A549 (cell line): ENCODE measurements around the gene PLCB3. TPM values are rescaled to one million over a fixed set of nuclear protein-coding genes. Genes with fewer than 3 reads are reported as not detected.

Source experiments
- ATAC-seq, 2 experiments: fragments of 200-7000 bp in 1 of 2; fragments of >200 bp in 1 of 2; cut with Nextera tagmentation in 1 of 2; cut with Tn5 transposase in 1 of 2; 3 replicates each; pipeline versions ENCODE4 v1.8.0 to v1.9.1; 2018 to 2020; ENCODE audit warnings: mild to moderate bottlenecking in 1 of 2, moderate library complexity in 1 of 2
- CTCF ChIA-PET: fragments of 300-600 bp; sonication (Branson Sonifier 250); formaldehyde crosslinking; extraction: SDS; loops from one replicate; lab custom pipeline; 2021; ENCODE audit warnings: antibody characterized with exemption, inconsistent platforms; lab: Yijun Ruan, JAX
- POLR2A ChIA-PET: fragments of 350-600 bp; formaldehyde crosslinking; extraction: SDS; loops from one replicate; lab custom pipeline; 2021; ENCODE audit warnings: antibody characterized with exemption, inconsistent platforms; lab: Yijun Ruan, JAX
- DNase-seq, 2 experiments: peaks; one replicate each; pipeline versions ENCODE4 v3.0.0 to v3.0.0-alpha.2; 2011 to 2016; ENCODE audit warnings: low read depth in 1 of 2, low spot score in 1 of 2
- FAIRE-seq: peaks from 2 replicates; lab custom pipeline; 2011; peaks lifted over from hg19 to GRCh38; lab: Jason Lieb, UNC
- H3K27ac ChIP-seq, 2 experiments: fragments of >200 bp; sonication (Bioruptor Twin); formaldehyde crosslinking; 3 replicates each; pipeline ENCODE4 v1.5.1; 2016 to 2017
- H3K4me1 ChIP-seq: fragments of >200 bp; sonication (Bioruptor Twin); formaldehyde crosslinking; 3 replicates; pipeline ENCODE4 v1.6.1; 2016
- H3K4me2 ChIP-seq: fragments of >200 bp; sonication (Bioruptor Twin); formaldehyde crosslinking; 3 replicates; pipeline ENCODE4 v1.6.1; 2016
- H3K4me3 ChIP-seq: fragments of >200 bp; sonication (Bioruptor Twin); formaldehyde crosslinking; 3 replicates; pipeline ENCODE4 v1.5.1; 2016
- H3K9me3 ChIP-seq: fragments of >200 bp; sonication (Bioruptor Twin); formaldehyde crosslinking; 3 replicates; pipeline ENCODE4 v1.6.1; 2016
- CTCF ChIP-seq: fragments of >200 bp; sonication (Bioruptor Twin); formaldehyde crosslinking; IDR thresholded peaks from 3 replicates; pipeline ENCODE4 v1.5.1; 2016
- EP300 ChIP-seq, 2 experiments: fragments of >200 bp; sonication (Bioruptor Twin); formaldehyde crosslinking; IDR thresholded peaks; 2 replicates in 1 of 2; 3 replicates in 1 of 2; pipeline ENCODE4 v1.6.1; 2016 to 2017
- FOSL2 ChIP-seq, 2 experiments: fragments of 450-650 bp in 1 of 2; fragments of >200 bp in 1 of 2; sonication (Bioruptor Twin) in 1 of 2; formaldehyde crosslinking; IDR thresholded peaks; 2 replicates each; pipeline versions ENCODE4 v1.5.0 to v1.6.1; 2016 to 2020; ENCODE audit warnings: mild to moderate bottlenecking in 1 of 2, moderate library complexity in 1 of 2
- GATA3 ChIP-seq: IDR thresholded peaks from 2 replicates; pipeline ENCODE4 v1.6.1; 2012; ENCODE audit warnings: borderline replicate concordance
- HOXB13 ChIP-seq: fragments of 250-450 bp; sonication (Bioruptor Pico); IDR thresholded peaks from 2 replicates; pipeline ENCODE4 v1.5.0; 2020; ENCODE audit warnings: low read depth, mild to moderate bottlenecking, moderate library complexity
- JUN ChIP-seq, 2 experiments: fragments of >200 bp; sonication (Bioruptor Twin); formaldehyde crosslinking; IDR thresholded peaks; 2 replicates in 1 of 2; 3 replicates in 1 of 2; pipeline ENCODE4 v1.6.1; 2016 to 2017
- KDM5A ChIP-seq: fragments of 200-600 bp; sonication (generic); IDR thresholded peaks from 2 replicates; pipeline ENCODE4 v1.6.1; 2016; ENCODE audit warnings: antibody characterized with exemption, mild to moderate bottlenecking
- MAZ ChIP-seq: fragments of 150-350 bp; IDR thresholded peaks from 2 replicates; pipeline ENCODE4 v1.6.1; 2014; ENCODE audit warnings: antibody characterized with exemption, low read depth, low read length, borderline replicate concordance
- NPAS2 ChIP-seq: fragments of 250-450 bp; sonication (Bioruptor Pico); IDR thresholded peaks from 2 replicates; pipeline ENCODE4 v1.8.0; 2022; ENCODE audit warnings: mild to moderate bottlenecking, moderate library complexity, borderline replicate concordance
- NR3C1 ChIP-seq: fragments of >200 bp; sonication (Bioruptor Twin); formaldehyde crosslinking; IDR thresholded peaks from 3 replicates; pipeline ENCODE4 v1.6.1; 2017
- ZC3H11A ChIP-seq: fragments of 450-650 bp; IDR thresholded peaks from 2 replicates; pipeline ENCODE4 v1.6.1; 2014; ENCODE audit warnings: antibody characterized with exemption, mild to moderate bottlenecking
- ZFP36 ChIP-seq: fragments of 450-650 bp; IDR thresholded peaks from 2 replicates; pipeline ENCODE4 v1.6.1; 2014; ENCODE audit warnings: borderline replicate concordance; ENCODE audit not compliant: partially characterized antibody
- ZSCAN20 ChIP-seq: fragments of 250-450 bp; sonication (Bioruptor Pico); IDR thresholded peaks from 2 replicates; pipeline ENCODE4 v1.8.0; 2022; ENCODE audit warnings: mild to moderate bottlenecking, moderate library complexity
- WGBS: methylation state at CpG from one replicate; pipeline ENCODE4 v1.1.6; 2017; ENCODE audit errors: missing lambda C conversion rate; 5-methylcytosine and 5-hydroxymethylcytosine counted together
- polyA plus RNA-seq, 4 experiments: library from polyadenylated mRNA; depleted of rRNA in 3 of 4; stranded (reverse); fragments of >200 nt; fragmentation: RNase III in 1 of 4; extraction: RNeasy Plus Mini Kit Qiagen cat#74134 plus additional on column Dnase treatment in 1 of 4; gene quantifications; 2 replicates in 3 of 4; 3 replicates in 1 of 4; pipeline ENCODE4 v1.2.3, GENCODE V29; 2011 to 2017
- TF ChIP-seq, protein P1 (sequence below): fragments of 250-450 bp; sonication (Bioruptor Pico); IDR thresholded peaks from 2 replicates; pipeline ENCODE4 v1.5.0; 2020; ENCODE audit warnings: low read depth, mild to moderate bottlenecking, moderate library complexity
- TF ChIP-seq, protein P2 (sequence below): fragments of 450-650 bp; IDR thresholded peaks from 2 replicates; pipeline ENCODE4 v1.6.1; 2014; ENCODE audit warnings: antibody characterized with exemption

PLCB3 gene
- polyA plus RNA-seq, 2 of the 4 experiments (the other 2 are of a cell fraction) = 8.8 to 21.2 TPM

DNA sequence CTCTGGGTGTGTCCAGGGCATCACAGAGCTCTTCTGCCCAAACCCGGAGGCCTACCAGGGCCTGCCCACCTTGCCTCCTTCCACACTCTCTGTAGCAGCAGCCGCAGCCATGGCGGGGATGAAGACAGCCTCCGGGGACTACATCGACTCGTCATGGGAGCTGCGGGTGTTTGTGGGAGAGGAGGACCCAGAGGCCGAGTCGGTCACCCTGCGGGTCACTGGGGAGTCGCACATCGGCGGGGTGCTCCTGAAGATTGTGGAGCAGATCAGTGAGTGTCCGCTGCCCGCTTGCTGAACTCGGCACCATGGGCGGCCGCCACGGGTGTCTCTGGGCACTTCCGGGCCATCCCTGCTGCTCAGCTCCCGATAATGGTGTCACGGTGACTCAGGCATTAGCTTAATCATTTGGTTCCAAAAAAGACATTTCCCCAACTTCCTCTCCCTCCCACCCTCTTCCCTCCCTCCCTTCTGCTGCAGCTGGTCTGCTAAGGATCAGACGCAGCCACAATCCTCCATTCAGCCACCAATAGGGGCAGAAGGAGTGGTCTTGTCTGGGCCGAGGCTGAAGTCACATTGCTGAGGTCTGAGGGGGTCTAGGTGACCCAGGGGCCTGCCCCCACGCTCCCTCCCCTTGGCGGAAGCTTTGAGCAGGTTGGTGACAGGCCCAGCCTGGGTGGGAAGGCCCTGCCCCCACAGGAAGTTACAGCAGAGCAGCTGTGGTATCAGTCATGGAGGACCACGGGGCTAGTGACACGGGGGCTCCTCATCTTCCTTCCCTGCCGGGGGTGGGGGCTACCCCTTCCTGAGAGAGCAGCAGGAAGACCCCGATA, 43.9 kb upstream of the PLCB3 start:
- H3K27ac ChIP-seq = peak overlapping the region in 1 of 2 experiments; percentile 34; a peak in 1 of 6 replicates
- WGBS = 87% methylated on average over 24 of the region's 30 CpGs
- no peak for ATAC-seq
- no peak overlapping the region for H3K4me3 ChIP-seq
- no peak for TF ChIP-seq GATA3
- no peak for TF ChIP-seq NR3C1
- no peak for TF ChIP-seq ZC3H11A
- no peak for TF ChIP-seq HOXB13 (CRISPR knock-in tag)
- no peak for TF ChIP-seq ZFP36
- TF ChIP-seq JUN (IDR thresholded peaks at IDR 0.05) = no peak
- TF ChIP-seq ZSCAN20 (CRISPR knock-in tag) = no peak
- no peak for TF ChIP-seq FOSL2 (IDR thresholded peaks at IDR 0.05)
- no peak for TF ChIP-seq FOSL2 (CRISPR knock-in tag; IDR thresholded peaks at IDR 0.05)
- no peak for TF ChIP-seq KDM5A
- TF ChIP-seq CTCF = no peak
- TF ChIP-seq NPAS2 (CRISPR knock-in tag) = no peak
- TF ChIP-seq, protein P1, sequence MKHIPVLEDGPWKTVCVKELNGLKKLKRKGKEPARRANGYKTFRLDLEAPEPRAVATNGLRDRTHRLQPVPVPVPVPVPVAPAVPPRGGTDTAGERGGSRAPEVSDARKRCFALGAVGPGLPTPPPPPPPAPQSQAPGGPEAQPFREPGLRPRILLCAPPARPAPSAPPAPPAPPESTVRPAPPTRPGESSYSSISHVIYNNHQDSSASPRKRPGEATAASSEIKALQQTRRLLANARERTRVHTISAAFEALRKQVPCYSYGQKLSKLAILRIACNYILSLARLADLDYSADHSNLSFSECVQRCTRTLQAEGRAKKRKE (CRISPR knock-in tag) = no peak
- no peak for FAIRE-seq
- no peak for DNase-seq
- H3K4me2 ChIP-seq = no peak overlapping the region
- CTCF ChIA-PET = interaction anchor here (1.1 to 20.3 kb wide), 7 partner anchors 13 to 95 kb away, joined by 3 to 254 read pairs (median 27); partner anchors contain the start of genes CATSPERZ, DNAJC4, NUDT22 and PLCB3
- POLR2A ChIA-PET = no interaction called here
- H3K9me3 ChIP-seq = no peaks in the 10 kb centered on the region
- peaks cover 9% of the 10 kb centered on the region; the same call in 1 of the 3 replicates for H3K4me1 ChIP-seq

DNA sequence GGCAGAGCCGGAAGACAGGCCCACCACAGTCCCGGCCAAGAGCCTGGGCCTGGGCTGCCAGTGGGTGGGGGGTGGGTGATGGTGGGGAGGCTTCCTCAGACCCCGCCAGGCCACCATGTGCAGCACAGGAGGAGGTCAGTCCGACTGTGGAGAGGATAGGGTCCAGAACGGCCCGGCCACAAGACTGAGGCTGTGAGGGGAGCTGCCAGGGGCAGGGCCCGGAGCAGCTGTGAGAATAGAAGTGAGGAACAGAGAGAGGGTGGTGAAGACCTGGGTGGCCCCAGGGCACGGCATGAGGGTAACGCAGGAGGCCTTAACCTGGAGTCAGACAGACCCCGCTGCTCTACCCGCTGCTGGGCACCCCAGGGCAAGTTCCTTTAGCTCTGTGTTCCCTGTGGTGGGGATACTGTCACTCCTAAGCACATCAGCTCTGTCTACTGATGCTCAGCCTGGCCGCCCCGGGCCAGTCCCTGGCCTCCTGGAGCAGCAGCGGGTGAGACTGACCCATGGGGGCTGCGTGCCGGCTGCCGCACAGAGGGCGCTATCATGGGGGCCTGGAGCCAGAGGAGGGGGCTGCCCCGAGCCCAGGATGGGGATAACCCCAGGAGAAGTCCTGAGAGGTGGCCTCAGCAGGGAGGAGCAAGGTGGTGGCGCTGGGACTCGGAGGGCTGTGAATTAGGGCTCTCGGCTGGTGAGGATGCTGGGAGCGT, 43.1 kb upstream of the PLCB3 start:
- peak overlapping the region in 1 of 2 experiments; percentile 34; a peak in 1 of 6 replicates for H3K27ac ChIP-seq
- ChIA-PET POLR2A (no interaction called here), CTCF (interaction anchor here (1.4 to 20.3 kb wide), 5 partner anchors 12 to 94 kb away, joined by 3 to 254 read pairs (median 29); partner anchors contain the start of genes CATSPERZ, DNAJC4, NUDT22 and PLCB3)
- DNase-seq = no peak
- over 99% methylated on average over 12 of the region's 23 CpGs for WGBS
- no peak for ATAC-seq
- TF ChIP-seq, protein P1 (CRISPR knock-in tag) = no peak
- TF ChIP-seq, protein P2, sequence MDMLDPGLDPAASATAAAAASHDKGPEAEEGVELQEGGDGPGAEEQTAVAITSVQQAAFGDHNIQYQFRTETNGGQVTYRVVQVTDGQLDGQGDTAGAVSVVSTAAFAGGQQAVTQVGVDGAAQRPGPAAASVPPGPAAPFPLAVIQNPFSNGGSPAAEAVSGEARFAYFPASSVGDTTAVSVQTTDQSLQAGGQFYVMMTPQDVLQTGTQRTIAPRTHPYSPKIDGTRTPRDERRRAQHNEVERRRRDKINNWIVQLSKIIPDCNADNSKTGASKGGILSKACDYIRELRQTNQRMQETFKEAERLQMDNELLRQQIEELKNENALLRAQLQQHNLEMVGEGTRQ = no peak
- TF ChIP-seq EP300 (IDR thresholded peaks at IDR 0.05) (no peak), MAZ (no peak), NPAS2 (CRISPR knock-in tag) (no peak), JUN (IDR thresholded peaks at IDR 0.05) (no peak; a peak in 1 of 5 replicates)
- no peak overlapping the region for H3K4me3 ChIP-seq
- H3K4me2 ChIP-seq = no peak overlapping the region
- peaks cover 9% of the 10 kb centered on the region; the same call in 1 of the 3 replicates for H3K4me1 ChIP-seq
- no peak for FAIRE-seq
- H3K9me3 ChIP-seq = no peaks in the 10 kb centered on the region
